NCI-H1048 (cell line): Measurements from ENCODE around the gene CD300E.
"Not testable (repeated sequence)": the region's sequence is repeated elsewhere in the genome, so short reads cannot be mapped to it uniquely, and the experiment has no call there.

Experiments
- DNase-seq: peaks from one replicate; lab custom pipeline; 2025; lab: John Stamatoyannopoulos, UW

Gene CD300E

DNA sequence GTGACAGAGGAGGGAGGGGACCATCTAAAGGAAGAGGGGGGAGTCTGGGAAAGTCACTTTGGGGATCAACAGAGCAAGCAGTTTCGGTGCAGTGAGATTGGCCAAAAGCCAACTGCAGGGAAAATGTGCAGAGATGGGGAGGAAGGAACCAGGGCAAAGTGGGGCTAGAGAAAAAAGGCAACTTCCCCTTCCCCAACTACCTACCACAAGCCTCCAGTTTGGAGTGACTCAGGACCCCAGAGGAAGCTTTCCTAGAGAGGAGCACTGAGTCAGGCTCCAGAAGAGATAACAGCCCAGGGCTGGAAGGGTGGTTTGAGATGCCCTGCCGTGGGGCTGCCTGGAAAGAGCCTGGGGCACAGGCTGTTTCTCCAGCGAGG, 24.5 kb downstream of the CD300E start:
- DNase-seq: no peak

DNA sequence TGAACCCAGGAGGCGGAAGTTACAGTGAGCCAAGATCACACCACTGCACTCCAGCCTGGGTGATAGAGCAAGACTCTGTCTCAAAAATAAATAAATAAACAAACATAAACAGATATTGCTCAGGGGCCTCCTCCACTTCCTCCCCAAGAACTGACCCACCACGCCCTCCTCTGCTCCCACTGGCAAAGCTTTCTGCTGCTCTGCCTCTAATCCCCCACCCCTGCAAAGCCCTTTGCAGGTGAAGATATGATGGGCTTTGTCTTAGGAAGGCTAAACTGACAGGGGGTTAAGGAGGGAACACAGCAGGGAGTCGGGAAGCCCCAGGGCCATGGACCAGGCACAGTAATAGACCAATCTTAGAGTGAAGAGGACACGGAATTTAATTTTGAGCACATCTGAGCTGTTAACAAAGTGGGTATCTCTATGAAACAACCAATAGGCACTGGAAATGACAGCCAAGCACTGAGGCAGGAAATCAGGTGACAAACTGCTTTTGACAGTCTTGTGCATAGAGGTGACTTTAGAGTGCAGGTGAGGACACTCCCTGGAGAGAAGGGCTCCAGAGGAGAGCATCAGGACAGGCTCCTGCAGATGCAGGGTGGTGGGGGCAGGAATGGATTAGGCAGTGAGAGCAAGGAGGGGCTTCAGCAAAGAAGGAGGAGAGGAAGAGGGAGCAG, 25.1 kb downstream of the CD300E start:
- no peak for DNase-seq

DNA sequence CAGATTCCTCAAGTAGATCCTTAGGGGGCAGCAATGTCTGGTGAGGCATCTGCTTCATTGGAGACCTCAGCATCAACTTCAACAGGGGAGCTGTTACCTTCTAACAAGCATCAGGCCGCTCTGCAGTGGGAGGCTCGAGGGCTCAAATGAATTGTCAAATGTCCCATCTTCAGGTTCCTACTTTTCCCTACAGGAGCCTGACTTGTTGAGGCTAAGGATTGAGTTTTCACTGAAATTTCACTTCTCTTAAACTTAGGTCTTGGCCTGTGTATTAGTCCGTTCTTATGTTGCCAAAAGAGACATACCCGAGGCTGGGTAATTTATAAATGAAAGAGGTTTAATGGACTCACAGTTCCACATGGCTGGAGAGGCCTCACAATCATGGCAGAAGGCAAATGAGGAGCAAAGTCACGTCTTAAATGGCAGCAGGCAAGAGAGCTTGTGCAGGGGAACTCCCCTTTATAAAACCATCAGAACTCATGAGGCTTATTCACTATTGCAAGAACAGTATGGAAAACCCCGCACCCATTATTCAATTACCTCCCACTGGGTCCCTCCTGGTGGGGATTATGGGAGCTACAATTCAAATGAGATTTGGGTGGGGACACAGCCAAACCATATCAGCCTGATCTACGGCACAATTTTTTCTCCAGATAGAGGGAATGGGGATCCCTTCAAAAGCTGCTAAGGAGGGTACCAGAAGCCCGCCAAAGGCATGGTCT, 26.3 kb downstream of the CD300E start:
- DNase-seq: no peak

DNA sequence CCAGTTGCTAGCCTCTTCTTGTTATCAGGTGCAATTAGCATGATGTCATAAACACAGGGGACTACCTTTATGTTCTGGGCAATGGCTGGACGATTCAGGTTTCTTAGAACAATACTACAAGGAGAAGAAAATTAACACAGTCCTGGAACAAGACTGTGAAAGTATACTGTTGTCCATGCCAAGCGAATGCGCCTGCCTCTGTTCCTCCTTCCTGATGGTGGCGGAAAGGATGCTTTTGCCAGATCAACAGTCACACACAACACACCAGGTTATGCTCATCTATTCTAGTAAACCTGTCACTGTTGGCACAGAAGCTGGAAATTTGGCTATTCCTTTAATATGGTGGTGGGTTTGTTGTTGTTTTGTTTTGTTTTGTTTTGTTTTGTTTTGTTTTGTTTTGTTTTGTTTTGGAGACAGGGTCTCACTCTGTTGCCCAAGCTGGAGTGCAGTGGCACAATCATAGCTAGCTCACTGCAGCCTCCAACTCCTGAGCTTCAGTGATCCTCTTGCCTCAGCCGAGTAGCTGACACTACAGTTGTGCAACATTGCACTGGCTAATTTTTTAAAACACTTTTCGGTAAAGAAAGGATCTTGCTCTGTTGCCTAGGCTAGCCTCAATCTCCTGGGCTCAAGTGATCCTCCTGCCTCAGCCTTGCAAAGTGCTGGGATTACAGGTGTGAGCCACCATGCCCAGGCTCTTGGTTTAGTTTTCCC, 28.3 kb downstream of the CD300E start:
- no peak for DNase-seq

DNA sequence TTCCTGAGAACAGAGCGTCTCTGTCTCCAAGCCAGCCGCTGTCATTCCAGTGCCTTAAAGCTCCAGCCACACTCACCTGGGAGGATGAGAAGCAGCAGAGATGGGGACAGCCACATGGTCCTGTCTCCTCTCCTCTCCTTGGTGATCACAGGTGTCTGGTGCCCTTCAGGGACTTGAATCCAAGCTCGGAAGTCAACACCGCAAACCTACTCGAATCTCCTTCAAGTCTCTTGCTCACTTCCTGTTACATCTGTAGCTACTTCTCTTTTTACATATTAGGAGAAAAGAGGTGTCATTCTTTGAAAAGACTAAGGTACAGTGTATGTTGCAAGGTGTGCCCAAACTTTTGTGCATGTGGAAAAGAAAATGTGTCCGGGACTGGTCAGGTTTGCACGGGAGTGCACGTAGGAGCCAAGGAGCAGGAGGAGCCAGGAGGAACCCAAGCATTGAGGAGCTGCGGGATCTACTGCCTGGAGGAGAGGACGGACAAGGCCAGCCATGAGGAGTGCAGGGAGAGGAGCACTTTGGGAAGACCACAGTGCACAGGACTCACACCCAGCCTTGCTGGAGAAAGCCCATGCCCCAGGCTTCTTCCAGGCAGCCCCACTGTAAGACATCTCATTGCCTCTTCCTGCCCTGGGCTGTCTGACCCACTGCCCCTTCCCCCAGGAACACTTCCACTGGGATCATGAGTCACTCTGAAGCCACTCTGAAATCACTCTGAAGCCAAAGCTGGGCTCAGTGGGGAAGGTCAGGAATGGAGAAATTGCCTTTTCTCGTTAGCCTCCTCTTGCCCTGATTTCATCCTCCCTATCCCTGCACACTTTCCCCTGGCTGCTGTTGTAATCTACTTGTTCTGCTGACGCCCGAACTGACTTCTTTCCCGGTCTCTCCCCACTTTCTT, 31.2 kb downstream of the CD300E start, which contains the start of gene CD300LD:
Gene CD300LD (minus strand): TSS at position 197 of the 904 bp plus-strand sequence. CDS start 81 bp downstream, at position 116.
- no peak for DNase-seq

DNA sequence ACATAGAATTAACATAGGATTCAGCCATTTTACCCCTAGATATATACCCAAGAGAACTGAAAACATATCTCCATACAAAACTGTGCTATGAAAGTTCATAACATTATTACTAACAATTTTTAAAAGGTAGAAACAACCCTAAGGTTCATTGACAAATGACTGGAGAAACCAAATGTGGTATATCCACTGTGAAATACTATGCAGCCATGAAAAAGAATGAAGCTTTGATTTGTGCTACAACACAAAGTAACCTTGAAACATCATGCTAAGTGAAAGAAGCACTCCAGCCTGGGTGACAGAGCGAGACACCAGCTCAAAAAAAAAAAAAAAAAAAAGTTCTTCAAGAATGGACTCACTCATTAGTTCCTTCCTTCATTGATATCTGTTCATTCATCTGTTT, 32.0 kb downstream of the CD300E start:
- DNase-seq: no peak

DNA sequence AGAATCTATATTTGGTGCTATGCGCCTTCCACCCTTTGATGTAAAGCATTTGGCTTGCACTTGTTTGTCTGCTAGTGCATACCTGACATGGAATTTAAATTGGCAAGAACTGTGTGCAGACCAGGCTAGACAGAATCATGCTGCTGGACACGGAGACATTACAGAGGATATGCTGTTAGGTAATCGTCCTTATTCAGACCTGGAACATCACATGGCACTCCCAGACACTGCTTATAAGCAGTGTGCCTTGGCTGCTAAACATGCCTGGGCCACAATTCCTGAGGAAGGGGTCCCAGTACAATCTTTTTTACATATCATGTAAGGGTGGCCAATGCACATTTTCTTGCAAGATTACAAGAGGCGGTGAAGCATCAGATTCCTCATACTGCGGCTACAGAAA, 37.8 kb downstream of the CD300E start:
- no peak for DNase-seq

DNA sequence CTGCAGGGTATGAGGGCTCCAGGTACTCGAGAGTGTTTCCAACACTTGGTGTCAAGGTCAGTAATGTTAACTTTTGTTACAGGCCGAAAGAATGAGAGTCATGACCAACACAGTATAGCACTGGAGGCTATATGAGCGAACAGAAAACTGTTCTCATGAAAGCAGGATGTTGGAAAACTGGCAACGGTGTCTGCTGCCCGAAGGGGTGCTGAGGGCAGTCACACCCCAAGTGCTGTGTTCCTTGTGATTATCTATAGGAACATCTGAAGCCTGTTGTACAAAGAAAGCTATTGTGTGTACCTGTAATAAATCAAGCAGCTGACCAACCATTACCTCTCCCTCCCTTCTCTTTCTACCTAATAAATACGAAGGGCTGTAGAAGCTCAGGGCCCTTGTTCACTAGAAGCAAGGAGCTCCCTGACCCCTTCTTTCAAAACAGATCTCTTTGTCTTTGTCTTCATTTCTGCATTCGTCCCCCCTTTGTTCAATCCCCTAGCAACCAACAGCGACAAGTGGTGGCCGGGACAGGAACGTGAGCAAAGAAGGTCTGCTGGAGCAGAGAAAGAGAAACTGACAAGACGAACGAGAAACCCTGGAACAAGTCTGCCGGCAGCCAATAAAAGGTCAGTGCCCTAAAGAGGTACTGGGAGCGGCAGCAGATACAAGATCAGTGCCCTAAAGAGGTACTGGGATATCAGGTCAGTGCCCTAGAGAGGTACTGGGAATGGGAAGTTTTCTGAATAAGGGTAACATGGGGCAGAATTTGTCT, 39.1 kb downstream of the CD300E start:
- no peak for DNase-seq

DNA sequence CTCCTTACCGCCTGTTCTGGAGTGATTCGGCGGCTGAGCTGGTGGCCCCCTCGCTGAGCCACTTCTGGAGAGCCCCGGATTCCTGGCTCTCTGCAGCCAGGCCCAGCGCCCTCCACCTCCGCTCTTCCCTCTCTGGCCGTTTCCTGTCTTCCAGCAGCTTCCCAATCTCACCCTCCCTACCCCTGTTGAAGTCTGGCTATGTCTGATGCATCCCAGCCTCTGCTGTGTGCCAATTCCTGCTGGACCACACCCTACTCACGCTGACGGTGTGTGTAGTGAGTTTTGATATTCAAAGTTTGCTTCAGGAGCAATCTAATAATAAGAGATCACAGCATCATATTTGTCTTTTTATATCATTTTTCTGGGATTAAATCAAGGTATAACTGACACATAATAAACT, 40.9 kb downstream of the CD300E start:
- DNase-seq: no peak

DNA sequence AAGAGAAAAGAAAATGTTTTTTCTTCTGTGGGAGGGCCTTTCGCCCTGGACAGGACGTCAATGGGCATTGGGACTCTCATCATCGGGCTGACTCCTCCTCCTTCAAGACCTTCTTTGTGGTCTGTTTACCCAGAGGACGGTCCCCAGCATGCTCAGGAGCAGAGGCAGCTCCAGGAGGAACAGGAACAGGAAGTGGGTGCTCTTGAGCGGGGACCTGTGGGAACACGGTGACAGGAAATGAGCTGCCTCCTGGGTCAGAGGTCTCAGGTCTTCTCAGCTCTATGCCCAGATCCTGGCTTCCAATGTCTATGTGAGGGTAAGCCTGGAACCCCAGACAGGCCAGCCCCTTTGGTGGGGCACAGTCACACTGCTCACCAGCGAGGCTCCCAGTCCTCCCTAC, 43.6 kb downstream of the CD300E start:
- DNase-seq: no peak

DNA sequence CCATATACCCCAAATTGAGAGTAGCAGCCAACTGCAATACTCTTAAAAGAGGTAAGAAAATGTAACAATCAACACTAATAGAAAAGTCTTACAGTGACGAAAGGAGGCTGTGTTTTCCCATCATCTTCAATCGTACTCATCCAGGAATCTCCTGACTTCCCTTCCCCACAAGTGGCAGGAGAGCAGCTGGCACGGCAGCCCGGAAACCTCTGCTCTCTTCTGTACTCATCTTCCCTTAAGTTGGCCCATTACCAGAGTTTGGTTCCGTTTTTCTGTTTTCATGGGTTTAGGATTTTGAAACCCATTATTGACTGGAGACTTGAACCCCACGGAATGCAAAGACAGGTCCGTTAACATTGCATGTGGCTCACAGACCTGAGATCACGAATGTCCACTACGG, 44.6 kb downstream of the CD300E start:
- no peak for DNase-seq

DNA sequence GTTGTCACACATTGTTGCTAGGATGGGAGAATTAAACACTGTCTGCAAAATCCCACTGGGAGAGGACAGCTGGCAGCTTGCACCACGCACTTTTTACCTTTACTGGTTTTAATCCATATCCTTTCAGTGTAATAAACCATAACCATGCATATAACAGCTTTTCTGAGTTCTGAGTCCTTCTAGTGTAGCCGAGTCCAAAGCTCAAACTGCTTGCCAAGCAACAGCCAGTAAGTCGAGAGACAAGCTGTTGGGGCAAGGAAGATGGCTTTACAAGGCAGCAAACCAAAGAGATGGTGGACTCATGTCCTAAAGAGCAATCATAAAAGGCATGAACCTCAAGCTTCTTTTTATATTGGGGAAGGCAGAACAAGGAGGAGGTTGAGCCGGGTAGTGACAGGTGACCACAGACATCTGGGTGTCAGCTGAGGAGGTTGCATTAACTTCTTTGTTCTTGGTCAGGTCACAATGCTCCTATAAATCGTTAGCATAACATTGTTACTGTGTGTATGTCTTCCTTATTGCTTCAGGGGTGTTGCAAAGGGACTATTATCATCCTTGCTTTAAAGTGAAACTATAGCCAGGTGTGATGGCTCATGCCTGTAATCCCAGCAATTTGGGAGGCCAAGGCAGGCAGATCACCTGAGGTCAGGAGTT, 48.9 kb downstream of the CD300E start:
- DNase-seq: no peak

DNA sequence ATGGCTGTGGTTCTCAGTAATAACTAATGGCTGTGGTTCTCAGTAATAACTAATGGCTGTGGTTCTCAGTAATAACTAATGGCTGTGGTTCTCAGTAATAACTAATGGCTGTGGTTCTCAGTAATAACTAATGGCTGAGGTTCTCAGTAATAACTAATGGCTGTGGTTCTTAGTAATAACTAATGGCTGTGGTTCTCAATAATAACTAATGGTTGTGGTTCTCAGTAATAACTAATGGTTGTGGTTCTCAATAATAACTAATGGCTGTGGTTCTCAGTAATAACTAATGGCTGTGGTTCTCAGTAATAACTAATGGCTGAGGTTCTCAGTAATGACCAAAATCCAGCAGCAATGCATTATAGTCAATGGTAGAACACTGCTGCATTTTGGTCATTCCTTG, 49.9 kb downstream of the CD300E start:
- DNase-seq: not testable (repeated sequence)

DNA sequence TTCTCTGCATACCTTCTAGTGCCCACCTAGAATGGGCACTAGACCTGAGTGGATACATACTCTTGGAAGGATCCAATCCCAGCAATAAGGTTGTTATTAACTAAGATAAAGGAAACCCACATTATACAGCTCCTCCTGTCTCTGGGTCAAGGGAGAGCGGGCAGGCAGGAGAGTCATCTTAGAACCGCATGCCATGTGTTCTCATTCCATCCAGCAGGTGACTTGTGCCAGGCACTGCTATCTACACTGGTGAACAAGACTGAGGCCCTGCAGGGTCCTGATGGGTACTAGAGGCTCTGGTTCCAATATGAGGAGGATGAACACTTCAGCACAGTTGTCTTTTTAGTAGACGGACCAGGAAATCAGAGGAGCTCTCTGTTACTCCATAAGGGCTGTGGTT, 50.4 kb downstream of the CD300E start:
- no peak for DNase-seq

DNA sequence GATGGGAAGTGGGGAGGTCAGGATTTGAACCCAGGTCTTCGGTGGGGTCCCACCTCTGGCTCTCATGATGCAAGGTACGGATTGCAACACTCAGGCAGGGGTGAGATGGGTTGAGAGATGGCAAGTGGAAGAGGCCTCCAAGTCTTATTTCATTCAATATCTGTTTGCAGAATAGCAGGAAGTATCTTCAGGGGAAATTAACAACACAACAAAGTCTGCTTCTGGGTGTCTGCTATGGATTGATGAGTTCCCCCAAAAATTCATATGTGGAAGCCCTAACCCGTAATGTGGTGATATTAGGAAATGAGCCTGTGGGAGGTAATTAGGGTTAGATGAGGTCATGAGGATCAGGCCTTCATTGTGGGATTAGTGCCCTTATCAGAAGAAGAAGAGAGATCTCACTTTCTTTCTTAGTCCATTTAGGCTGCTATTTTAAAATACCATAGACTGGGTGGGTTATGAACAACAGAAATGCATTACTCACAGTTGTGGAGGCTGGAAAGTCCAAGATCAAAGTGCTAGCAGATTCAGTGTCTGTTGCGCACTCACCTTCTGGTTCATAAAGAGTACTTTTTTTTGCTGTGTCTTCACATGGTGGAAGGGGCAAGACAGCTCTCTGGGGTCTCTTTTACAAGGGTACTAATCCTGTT, 51.8 kb downstream of the CD300E start:
- no peak for DNase-seq

DNA sequence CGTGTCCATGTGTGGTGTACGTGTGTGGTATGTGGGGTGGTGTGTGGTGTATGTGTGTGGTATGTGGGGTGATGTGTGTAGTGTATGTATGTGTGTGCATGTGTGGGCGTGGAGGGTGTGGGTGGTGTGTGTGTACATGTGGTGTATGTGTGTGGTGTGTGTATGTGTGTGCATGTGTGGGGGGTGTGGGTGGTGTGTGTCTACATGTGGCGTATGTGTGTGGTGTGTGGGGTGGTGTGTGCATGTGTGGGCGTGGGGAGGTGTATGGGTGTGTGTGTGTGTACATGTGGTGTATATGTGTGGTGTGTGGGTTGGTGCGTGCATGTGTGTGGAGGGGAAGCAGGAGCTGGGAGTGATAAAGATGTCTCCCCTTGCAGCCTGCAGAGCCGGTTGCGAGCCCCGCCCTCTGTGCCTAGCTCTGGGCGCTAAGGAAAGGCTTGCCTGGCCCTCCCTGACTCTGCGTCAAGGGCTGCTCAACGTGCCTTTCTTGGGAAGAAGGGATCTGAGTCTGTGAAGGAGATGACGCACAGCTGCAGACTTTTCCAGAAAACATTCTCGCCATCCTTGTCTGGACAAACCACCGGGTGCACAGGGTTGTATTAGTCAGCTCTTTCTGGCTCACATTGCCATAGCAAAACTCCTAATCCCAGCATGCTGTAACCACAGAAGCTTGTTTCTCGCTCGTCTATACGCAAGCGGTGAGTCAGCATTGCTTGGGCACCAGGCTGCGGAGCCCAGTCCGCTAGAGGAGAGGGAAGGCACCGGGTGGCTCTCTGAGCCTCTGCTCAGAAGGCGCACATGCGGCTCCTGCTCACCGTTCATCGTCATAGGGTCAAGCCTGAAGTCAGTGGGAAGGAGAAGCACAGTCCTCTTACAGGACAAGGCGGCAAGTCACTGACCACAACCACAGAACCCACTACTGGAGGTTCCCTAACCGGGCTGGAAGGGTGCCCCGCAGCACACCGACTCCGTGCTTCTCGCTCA, 54.2 kb downstream of the CD300E start:
- DNase-seq: no peak

DNA sequence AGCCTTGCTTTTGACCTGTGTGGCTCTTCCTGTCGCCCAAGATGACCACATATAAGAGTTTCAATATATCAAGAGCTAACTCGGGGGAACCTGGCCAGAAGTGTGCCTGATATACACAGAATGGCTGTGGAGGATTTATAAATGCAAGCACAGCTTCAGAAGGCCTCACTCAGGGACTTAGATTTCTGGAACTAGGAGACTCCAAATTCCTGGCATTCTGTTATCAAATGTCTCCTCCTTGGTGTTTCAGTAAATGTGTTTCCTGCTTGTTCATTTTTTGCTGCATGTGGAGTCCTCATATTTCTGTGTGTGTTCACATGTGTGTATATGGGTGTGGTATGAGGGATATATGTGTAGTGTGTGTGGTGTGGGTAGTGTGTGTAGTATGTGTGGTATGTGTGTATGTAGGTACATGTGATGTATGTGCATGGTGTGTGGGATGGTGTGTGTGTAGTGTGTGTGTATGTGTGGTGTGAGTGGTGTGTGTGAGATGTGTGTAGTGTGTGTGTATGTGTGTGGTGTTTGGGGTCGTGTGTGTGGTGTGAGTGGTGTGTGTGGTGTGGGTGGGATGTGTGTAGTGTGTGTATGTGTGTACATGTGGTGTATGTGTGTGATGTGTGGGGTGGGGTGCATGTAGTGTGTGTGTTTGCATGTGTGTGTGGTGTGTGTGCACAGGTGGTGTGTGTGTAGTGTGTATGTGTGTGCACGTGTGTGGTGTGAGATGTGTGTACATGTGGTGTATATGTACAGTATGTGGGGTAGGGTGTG, 55.2 kb downstream of the CD300E start:
- DNase-seq: no peak

DNA sequence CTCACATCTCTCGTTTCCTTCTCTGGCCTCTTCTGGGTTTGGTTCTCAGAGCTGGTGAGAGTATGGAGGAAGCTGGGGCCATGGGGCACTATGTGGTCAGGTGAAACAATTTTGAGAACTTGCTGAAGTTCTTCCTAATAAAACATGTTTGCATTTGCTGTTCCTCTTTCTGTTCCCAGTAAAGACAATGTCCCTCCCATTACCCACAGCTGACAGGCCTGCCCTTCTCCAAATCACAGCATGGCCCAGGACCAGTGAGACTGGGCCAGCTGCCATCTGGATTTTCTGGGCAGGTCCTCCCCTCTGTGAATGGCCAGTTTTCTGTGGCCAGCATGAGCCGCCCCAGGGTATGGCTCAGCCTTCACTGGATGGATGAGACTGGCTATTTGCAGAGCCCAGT, 56.1 kb downstream of the CD300E start, which contains the start of gene CD300H:
Gene CD300H (minus strand): TSS at position 113 of the 400 bp plus-strand sequence.
- no peak for DNase-seq
